Stimulated activated CD8-positive, alpha-beta memory T cell treated with anti-CD3 and anti-CD28 coated beads, Interleukin-4, amount 100 ng/mL, for 48 hours (primary cell): ENCODE measurements around the gene LAMB1.
"Not testable (repeated sequence)": the region's sequence is repeated elsewhere in the genome, so short reads cannot be mapped to it uniquely, and the experiment has no call there.

Experiments used
- DNase-seq: peaks from one replicate; pipeline ENCODE4 v3.0.0-alpha.2; 2020

LAMB1 gene

GRCh38 chr7:107967420-107967819 lies 35.5 kb downstream of the LAMB1 start:
- no peak for DNase-seq

- no peak for DNase-seq
Observed at GRCh38 chr7:107966711-107967110, 36.2 kb downstream of the LAMB1 start.

DNA sequence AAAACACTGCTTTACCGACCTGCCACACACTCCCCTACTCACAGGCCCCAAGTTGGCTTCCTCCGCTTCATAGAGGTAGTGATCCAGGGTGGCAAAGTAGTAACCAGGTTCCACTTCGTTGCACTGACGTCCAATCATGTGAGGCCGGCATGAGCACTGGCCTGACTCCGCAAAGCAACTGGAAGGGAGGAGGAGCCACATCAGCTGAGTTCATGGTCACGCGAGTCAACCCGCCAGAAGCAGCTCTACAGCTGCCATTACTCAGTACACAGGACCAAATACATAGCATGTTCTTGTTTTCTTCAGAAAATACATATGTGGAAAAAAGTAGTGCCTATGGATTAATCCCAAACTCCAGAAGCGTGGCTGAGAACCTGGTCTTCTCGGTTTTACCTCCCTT lies 38.5 kb downstream of the LAMB1 start:
- DNase-seq = no peak

DNA sequence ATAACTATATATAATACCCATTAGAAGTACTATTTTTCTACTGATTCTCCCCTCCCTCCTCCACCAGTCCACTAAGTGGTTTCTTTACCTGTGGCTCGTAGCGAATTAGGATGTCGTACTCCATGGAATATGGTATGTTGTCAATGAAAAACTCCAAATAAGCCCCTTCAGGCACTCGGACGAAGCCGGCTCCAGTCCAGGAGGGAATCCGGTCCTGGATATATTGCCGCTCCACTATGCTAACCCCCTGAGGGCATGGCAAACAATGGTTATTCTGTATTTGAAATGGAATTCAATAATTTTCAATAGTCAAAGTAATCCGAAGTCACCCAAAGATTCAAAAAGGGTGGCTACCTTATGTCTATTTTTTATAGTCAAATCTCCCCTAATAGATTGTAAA lies 40.1 kb downstream of the LAMB1 start:
- no peak for DNase-seq

DNA sequence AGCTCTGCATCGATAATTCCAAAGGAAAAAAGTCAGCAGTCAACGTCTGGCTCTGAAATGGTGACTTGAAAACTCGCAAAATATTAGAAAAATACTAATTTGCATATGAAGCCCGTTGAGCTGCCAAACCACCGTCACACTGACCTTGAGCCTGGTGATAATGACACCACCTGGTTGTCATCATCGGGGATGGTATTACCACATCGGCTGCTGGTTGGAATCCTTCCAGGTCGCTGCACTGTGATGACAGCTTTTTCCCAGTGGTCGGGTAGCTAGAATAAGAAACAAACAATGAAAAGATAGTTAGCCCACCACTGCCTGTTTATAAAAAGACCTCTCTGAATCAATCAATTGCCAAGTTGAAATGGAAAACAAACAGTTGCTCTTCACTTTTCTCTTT lies 41.6 kb downstream of the LAMB1 start:
- no peak for DNase-seq

DNA sequence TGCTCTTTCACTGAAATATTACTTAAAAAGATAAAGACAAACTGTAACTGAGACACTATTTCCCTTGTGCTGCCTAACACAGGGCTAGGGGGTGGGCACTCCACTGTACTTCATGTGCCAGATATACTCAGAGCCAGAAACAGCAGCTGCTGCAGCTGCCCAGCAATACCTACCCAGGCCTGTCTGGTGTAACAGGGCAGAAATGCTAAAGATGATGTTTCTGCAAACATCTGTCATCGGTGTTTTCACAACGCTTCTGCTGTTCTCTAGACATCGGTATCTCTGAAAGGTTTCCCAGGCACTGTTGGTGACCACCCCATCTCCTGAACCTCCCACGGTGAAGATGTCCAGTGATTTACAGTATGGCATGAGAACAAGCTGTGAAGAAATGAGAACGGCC lies 42.7 kb downstream of the LAMB1 start:
- no peak for DNase-seq

DNA sequence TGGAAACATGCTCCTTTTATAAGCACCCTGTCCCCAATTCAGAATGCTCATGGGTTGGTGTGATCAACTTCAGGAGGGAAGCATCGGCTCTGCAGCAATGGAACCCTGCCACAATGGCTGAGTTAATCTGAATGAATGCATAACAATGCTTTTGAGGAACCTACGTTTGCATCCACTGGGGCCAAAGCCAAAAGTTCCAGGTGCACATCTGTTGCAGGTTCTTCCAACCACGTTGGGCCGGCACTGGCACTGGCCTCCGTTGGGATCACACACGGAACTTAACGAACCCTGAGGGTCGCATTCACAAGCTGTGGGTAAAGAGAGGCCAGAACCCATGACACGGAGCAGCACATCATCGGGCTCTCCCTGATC lies 43.4 kb downstream of the LAMB1 start:
- DNase-seq = no peak

GRCh38 chr7:107958764-107959526 lies 44.0 kb downstream of the LAMB1 start:
- DNase-seq = no peak

- DNase-seq = no peak
Observed at GRCh38 chr7:107957436-107957835, 45.5 kb downstream of the LAMB1 start.

DNA sequence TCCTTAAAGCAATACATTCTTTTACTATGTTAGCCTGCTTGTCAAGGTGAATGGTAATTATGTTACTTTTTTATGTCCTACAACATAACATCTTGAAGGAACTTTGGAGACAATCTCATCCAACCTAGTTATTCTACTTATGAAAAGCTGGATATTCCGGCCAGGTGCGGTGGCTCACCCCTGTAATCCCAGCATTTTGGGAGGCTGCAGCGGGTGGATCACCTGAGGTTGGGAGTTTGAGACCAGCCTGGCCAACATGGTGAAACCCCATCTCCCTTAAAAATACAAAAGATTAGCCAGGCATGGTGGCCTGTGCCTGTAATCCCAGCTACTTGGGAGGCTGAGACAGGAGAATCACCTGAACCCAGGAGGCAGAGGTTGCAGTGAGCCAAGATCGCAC lies 46.0 kb downstream of the LAMB1 start:
- not testable (repeated sequence) for DNase-seq

- DNase-seq = no peak
Observed at GRCh38 chr7:107955394-107955793, 47.6 kb downstream of the LAMB1 start.

GRCh38 chr7:107953924-107954303 lies 49.0 kb downstream of the LAMB1 start:
- no peak for DNase-seq

DNA sequence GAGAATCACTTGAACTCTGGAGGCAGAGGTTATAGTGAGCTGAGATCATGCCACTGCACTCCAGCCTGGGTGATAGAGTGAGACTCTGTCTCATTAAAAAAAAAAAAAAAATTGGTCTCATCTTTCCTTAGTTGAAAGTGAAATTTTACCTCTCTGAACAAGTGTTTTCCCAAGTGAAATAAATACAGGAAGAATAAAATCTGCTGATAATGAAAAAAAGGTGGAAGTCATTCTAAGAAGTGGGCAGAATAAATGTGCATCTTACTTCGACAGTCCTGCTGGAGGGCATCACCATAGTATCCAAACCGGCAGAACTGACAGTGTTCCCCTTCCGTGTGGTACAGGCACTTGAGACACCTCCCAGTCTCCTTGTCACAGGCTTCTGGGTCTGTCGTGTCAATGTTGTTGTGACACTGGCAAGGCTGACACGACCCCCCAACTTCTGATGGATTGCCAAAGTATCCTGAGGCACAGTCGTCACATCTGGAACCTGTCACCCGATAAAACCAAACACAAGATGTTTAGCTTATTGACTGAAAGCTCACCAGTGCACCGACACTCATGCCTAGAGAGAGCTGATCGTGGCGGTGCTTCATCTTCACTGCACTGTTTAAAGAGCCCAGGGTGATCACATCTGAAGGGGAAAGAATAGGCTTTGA lies 49.6 kb downstream of the LAMB1 start:
- DNase-seq = no peak

DNA sequence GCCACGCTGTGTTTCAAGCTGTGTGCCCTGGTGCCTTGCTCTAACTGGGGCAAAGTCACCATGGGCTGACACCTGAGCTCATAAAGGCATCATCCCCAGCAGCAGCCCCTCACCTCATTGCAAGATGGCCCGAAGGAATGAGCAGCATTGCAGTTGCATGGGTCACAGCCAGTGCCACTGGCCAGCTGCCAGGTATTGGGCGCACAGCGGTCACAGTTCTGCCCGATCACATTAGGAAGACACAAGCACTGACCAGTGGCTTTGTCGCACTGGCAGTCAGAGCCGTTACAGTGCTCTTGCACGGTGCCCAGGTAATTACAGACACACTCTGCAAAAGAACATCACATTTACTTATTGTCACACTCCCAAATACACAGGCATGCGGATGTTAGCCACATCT lies 51.1 kb downstream of the LAMB1 start:
- DNase-seq = no peak

DNA sequence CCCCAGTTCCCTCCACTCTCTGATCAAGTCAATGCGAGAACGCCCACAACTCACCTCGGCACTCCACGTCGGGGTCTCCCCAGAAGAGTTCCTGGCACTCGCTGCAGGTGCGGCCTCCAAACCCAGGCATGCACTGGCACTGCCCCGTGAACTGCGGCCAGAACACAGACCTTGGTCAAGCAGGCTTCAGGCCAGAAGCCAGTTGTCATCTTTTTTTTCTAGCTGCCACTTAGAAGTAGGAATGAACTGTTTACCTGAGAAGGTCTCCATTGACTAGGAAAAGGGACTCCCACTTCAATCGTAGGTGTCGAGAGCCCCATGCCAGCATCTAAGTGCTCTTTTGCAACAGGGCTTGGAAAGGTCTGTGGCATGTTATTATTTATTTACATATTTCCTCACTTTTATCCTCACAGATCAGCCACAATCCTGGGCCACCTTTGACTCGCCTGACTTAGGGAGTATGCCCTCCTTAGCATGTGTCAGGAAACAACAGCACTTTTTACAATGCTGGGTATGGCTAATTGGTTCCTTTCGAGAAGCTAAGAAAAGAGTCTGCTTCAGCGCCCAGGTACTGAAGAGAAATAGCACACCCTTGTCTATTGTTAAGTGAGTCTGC lies 51.7 kb downstream of the LAMB1 start:
- DNase-seq = no peak

GRCh38 chr7:107949443-107949935 lies 53.5 kb downstream of the LAMB1 start:
- DNase-seq = no peak

DNA sequence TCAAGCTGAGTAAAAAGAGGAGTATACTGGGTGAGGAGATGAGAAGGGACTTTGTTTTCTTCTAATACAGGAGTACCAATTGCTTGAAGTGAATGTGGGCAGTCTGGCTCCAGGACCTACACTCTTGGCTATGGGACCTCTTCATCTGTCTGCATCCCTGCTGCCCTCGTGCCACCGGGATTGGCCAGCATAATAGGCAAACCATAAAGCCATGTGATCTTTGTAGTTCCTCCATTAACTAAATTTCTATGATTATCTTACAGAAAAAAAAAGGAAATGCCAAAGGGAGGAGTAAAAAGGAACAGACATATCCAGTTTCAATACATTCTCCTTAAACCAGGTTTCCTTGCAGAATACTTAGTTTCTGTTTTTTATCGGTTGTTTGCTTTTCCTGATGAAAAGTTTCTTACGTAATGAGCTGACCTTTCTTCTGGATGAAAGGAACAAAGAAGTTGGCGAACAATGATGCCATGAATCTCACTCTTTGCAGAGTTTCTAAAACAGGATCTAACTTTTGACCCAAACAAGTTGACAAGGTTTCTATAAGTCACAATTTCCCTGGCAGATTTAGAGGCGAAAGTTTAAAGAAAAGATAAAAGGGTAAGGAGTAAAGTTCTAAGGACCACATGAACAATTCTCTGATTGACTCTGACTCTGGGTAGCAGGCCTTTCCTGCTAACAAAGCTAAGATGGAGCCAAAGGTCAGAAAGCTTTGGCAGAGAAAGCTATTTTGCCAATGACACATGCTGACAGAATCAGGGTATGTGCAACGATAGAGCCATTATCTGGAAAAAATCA lies 54.1 kb downstream of the LAMB1 start:
- no peak for DNase-seq

DNA sequence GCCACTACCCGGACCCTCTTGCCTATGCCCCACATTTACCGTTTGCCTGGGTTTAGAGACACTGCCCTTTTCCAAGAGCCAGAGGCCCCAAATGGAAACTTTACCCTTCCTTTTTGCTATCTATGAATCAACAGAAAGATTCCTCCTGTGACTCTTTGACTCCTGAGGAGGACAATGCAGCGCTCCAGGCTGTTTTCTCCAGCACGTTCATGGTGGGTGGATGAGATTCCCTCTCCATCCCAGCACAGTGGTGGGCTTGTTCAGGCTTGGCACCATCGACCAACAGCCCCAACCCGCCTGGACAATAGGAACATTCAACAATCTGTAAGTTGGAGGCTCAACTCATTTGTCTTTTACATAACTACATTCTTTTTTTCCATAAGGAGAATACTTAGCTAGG lies 56.1 kb downstream of the LAMB1 start:
- no peak for DNase-seq

GRCh38 chr7:107946451-107946850 lies 56.5 kb downstream of the LAMB1 start:
- DNase-seq = no peak

DNA sequence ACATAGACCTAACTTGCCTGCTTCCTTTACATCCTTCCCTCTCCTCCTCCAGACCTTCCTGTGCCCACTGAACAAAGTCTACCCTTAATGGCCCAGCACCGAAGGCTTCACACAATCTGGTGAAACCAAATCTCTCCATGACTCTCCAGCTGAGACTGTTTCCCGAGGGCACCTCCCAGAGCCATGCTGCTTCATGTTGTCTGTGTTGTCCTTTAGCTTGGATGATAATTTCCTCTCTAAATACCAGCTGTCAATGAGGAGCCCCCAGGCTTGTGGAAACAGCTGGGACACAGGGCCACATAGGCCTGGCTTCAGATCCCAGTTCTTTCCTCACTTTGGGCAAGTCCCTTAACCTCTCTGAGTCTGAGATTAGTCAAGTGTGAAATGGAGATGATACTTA lies 57.6 kb downstream of the LAMB1 start:
- no peak for DNase-seq

DNA sequence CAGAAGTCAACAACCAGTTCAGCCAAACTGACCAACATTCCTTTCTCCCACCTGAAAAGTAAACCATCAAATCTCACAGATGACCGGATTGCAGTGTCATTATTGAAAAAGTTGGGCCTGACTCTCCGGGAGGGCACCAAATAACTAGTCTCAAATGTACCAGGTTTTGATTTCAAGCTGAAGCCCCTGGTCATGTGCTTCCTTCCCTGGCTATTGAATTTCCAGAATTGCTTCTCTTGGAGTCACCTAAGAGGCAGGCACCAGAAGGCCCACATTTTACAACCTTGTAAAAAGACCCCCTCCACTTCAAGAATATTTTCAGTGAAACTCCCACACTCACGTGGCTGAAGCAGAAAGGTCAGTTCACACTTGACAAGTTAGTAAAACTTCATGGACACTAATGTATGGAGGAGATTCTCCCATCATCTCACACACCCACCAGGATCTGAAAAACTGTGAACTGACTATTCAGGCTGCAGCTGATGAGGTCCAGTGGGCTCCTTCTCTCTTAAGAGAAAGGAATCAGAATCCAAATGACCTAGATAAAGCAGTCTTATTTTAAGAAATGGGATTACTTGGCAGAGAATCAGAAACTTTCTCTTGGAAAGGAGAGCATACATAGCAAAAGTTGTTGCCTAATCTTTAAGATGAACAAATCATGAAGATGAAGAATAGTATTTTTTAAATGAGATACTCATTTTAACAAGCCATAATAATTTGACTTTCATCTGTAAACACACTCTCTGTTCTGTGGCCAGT lies 58.4 kb downstream of the LAMB1 start:
- no peak for DNase-seq

GRCh38 chr7:107943018-107943417 lies 59.9 kb downstream of the LAMB1 start:
- no peak for DNase-seq

DNA sequence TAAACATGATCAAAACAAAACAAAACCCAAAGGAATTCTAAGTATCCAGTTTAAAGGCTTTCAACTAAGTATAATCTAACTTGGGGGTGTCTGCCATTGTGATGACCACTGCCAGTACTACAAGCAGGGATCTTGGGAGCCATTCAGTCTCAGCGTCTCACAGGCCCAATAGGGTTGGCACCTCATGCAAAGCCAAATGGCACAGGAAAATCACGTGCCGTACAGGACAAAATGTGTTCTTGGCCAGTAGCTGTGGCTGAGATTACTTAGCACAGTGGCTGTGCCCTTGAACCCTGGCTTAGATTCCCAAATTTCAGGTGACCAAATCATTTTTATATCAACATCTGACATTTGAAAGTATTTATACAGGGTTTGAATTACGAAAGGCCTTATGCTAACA lies 62.0 kb downstream of the LAMB1 start:
- DNase-seq = no peak
